MCF 10A (cell line): ENCODE results near the gene DPCD. TPM values are rescaled to one million over a fixed set of nuclear protein-coding genes. Genes with fewer than 3 reads are reported as not detected.

Experiments used
- BruUV-seq: library from RNA; stranded (reverse); fragments of 400-500 nt; replicated peaks from 2 replicates; lab custom pipeline; 2021; lab: Mats Ljungman, UMichigan
- CTCF ChIA-PET: fragments of 300-600 bp; sonication (Branson Sonifier 250); formaldehyde crosslinking; extraction: SDS; loops from one replicate; lab custom pipeline; 2021; ENCODE audit warnings: antibody characterized with exemption, inconsistent platforms; lab: Yijun Ruan, JAX
- POLR2A ChIA-PET: fragments of 300-600, 350-650 bp; sonication (Branson Sonifier 250); formaldehyde crosslinking; extraction: SDS; loops from one replicate; lab custom pipeline; 2020; ENCODE audit warnings: antibody characterized with exemption, inconsistent platforms; lab: Yijun Ruan, JAX
- DNase-seq: peaks from one replicate; pipeline ENCODE4 v3.0.0-alpha.2; 2018; ENCODE audit not compliant: unreplicated experiment
- H3K27ac Mint-ChIP-seq: one replicate; pipeline ENCODE4 v1.8.0; 2022; ENCODE audit warnings: mild to moderate bottlenecking, low read depth, mixed read lengths; ENCODE audit not compliant: unreplicated experiment
- H3K27me3 Mint-ChIP-seq: one replicate; pipeline ENCODE4 v1.8.0; 2022; ENCODE audit warnings: mixed read lengths; ENCODE audit not compliant: insufficient read depth, unreplicated experiment
- H3K36me3 Mint-ChIP-seq: one replicate; pipeline ENCODE4 v1.8.0; 2022; ENCODE audit warnings: mild to moderate bottlenecking, moderate library complexity, mixed read lengths; ENCODE audit not compliant: insufficient read depth, unreplicated experiment
- H3K4me1 Mint-ChIP-seq: one replicate; pipeline ENCODE4 v1.8.0; 2022; ENCODE audit warnings: mixed read lengths; ENCODE audit not compliant: insufficient read depth, unreplicated experiment
- H3K4me3 Mint-ChIP-seq: one replicate; pipeline ENCODE4 v1.8.0; 2022; ENCODE audit warnings: mild to moderate bottlenecking, moderate library complexity, mixed read lengths; ENCODE audit not compliant: unreplicated experiment
- H3K9me3 Mint-ChIP-seq: one replicate; pipeline ENCODE4 v1.8.0; 2022; ENCODE audit warnings: mixed read lengths; ENCODE audit not compliant: unreplicated experiment
- intact Hi-C: fragments of 100-400 bp; cut with micrococcal nuclease; formaldehyde crosslinking; loops from 2 replicates; pipeline ENCODE4 v1.14.1; 2022
- total RNA-seq: library from RNA; stranded (reverse); gene quantifications from 2 replicates; pipeline ENCODE4 v1.2.3, GENCODE V29; 2022
- TF ChIP-seq, protein P1 (sequence below): fragments of 200-600 bp; IDR thresholded peaks from one replicate; pipeline ENCODE4 v1.8.0; 2022; ENCODE audit warnings: antibody characterized with exemption, mild to moderate bottlenecking; ENCODE audit not compliant: unreplicated experiment

Gene DPCD
- total RNA-seq, 1 experiment from 2014 or later, result 24.2 TPM

- Mint-ChIP-seq H3K27me3 (no peaks in the 10 kb centered on the region), H3K4me1 (no peaks in the 10 kb centered on the region), H3K9me3 (no peaks in the 10 kb centered on the region), H3K27ac (no peak overlapping the region), H3K36me3 (peaks cover 28% of the 10 kb centered on the region), H3K4me3 (no peak overlapping the region)
- ChIA-PET CTCF (no interaction called here), POLR2A (no interaction called here)
- BruUV-seq, result no TSS peak
- intact Hi-C loops, result no loop called here
- DNase-seq, result no peak
- TF ChIP-seq, protein P1, sequence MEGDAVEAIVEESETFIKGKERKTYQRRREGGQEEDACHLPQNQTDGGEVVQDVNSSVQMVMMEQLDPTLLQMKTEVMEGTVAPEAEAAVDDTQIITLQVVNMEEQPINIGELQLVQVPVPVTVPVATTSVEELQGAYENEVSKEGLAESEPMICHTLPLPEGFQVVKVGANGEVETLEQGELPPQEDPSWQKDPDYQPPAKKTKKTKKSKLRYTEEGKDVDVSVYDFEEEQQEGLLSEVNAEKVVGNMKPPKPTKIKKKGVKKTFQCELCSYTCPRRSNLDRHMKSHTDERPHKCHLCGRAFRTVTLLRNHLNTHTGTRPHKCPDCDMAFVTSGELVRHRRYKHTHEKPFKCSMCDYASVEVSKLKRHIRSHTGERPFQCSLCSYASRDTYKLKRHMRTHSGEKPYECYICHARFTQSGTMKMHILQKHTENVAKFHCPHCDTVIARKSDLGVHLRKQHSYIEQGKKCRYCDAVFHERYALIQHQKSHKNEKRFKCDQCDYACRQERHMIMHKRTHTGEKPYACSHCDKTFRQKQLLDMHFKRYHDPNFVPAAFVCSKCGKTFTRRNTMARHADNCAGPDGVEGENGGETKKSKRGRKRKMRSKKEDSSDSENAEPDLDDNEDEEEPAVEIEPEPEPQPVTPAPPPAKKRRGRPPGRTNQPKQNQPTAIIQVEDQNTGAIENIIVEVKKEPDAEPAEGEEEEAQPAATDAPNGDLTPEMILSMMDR, result no peak
Observed at GRCh38 chr10:101651336-101651735, 63.2 kb downstream of the DPCD start.

DNA sequence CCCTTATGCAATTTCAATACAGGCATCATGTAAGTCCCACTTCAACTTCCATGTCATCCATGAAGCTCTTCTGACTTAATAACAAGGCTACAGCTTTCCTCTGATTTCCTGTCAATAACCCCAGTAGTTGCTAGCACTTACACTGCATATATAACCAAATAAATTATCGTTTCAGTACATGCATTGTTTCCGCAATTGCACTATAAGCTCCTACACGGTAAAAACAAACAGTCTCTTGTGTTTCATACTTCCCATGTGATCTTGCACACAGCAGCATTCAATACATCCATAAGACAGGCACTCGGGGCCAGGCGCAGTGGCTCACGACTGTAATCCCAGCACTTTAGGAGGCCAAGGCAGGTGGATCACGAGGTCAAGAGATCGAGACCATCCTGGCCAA is 65.4 kb downstream of the DPCD start:
- Mint-ChIP-seq H3K36me3 (peaks cover 26% of the 10 kb centered on the region), H3K27ac (no peak overlapping the region), H3K27me3 (no peaks in the 10 kb centered on the region), H3K4me1 (no peaks in the 10 kb centered on the region), H3K4me3 (no peak overlapping the region), H3K9me3 (no peaks in the 10 kb centered on the region)
- ChIA-PET CTCF (interaction anchor here (1.3 kb wide), 1 partner anchor 439 kb away, joined by 5 read pairs; no protein-coding TSS in a partner anchor), POLR2A (no interaction called here)
- intact Hi-C loops, result no loop called here
- no TSS peak for BruUV-seq
- DNase-seq, result no peak
- TF ChIP-seq, protein P1, result no peak

DNA sequence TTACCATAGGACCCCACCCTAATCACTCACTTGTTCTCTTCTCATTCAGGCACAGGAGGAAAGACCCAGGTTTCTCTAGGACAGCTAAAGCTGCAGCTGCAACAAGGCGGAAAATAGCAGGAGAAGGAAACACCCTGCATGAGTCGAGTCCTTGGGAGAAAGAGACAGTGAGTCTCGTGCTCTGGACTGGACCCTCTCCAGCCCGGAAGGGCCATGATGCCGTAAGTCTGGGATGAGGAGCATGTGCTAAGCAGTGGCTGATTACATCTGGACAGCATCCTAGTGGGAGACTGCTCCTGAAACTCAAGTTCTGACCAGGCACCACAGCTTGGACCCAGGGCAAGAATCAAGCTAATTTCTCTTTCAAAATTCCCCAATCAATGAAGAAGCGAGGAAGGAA is 67.4 kb downstream of the DPCD start:
- peaks cover 30% of the 10 kb centered on the region for H3K36me3 Mint-ChIP-seq
- no peak for DNase-seq
- intact Hi-C loops, result no loop called here
- ChIA-PET CTCF (interaction anchor here (0.7 kb wide), 1 partner anchor 125 kb away, joined by 3 read pairs; no protein-coding TSS in a partner anchor), POLR2A (no interaction called here)
- no peaks in the 10 kb centered on the region for H3K4me1 Mint-ChIP-seq
- H3K27ac Mint-ChIP-seq, result no peak overlapping the region
- TF ChIP-seq, protein P1, result no peak
- H3K4me3 Mint-ChIP-seq, result no peak overlapping the region
- BruUV-seq, result no TSS peak
- H3K9me3 Mint-ChIP-seq, result no peaks in the 10 kb centered on the region
- no peaks in the 10 kb centered on the region for H3K27me3 Mint-ChIP-seq

- peaks cover 42% of the 10 kb centered on the region for H3K36me3 Mint-ChIP-seq
- no TSS peak for BruUV-seq
- H3K27ac Mint-ChIP-seq, result no peak overlapping the region
- intact Hi-C loops, result no loop called here
- H3K4me3 Mint-ChIP-seq, result no peak overlapping the region
- POLR2A ChIA-PET, result interaction anchor here (0.7 to 1.1 kb wide), 2 partner anchors 10 to 21 kb away, joined by 3 to 4 read pairs; no protein-coding TSS in a partner anchor
- TF ChIP-seq, protein P1, result no peak
- CTCF ChIA-PET, result interaction anchor here (1.0 to 1.7 kb wide), 2 partner anchors 54 to 124 kb away, joined by 3 to 5 read pairs; no protein-coding TSS in a partner anchor
- no peaks in the 10 kb centered on the region for H3K9me3 Mint-ChIP-seq
- H3K27me3 Mint-ChIP-seq, result no peaks in the 10 kb centered on the region
- H3K4me1 Mint-ChIP-seq, result no peaks in the 10 kb centered on the region
- DNase-seq, result no peak
Observed at GRCh38 chr10:101656890-101657289, 68.8 kb downstream of the DPCD start.
